ENCODE measurements around the gene NAT8L.

Gene NAT8L

DNA sequence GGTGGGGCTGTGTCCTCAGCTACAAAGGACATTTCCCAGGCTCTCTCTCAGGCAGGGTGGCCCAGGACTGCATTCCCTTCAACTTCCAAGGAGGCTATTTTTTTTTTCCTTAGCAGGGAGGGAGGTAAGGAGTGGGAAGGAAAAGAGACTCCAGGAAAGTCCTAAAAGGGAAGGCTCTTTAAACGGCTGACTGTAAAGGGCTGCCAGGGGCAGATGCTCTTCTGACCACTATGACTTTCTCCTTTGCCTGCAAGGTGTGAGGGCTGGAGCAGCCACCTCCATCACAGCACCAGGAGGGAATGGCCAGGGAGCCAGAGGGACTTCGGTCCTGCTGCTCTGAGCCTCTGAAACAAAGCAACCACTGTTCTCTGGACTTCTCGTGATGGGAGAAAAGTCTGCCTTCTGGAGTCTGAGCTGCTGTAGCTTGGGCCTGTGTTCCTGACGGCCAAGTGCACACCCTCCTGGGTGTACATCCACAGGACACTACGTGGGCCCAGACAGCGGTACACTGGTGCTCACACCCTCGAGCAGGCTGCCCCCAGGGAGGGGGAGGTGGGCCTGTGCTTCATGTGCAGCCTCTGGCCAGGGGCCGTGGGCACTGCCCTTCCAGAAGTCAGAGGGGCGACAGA is 17.9 kb downstream of the NAT8L start:
- no peak for DNase-seq

DNA sequence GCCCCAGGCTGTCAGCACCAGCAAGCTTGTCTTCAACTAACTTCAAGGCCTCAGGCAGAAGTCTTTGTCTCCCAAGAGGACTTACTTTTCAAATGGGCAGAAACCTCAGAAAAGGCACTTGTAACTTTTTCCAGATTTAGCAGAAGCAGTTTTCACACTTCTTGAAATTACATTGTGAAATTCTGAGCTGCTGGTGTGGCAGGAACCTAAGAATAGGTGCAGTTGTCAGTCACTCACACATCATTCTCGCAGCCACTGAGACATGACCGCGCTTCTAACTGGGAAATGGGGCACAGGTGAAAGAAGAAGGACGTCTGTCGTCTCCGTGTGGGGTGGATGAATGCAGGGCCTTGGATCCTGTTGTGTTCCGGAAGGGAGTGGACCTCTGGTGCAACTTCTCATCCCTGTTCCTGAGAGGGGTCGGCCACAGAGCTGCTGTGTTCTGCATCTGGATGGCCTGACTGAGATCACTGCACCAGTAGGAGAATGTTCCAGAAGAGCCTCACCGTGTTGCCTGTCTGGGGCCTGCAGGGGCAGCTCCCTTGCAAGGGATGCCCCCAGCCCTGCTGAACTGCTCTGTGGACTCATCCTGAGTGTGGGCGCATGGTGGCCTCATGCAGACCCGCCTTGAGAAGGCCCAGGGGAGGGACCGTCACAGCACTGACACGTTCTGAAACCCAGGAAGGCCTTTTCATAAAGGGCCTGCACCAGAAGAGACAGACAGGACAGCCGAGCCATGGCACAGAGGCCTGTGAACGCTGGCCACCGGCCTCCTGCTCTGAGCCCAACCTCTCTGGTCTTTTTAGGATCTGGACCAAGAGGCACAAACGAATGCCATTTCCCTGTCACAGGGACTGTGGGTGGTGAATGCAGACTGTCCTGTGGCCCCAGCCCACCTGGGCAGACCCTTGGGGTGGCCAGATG is 18.7 kb downstream of the NAT8L start:
- no peak for DNase-seq

DNA sequence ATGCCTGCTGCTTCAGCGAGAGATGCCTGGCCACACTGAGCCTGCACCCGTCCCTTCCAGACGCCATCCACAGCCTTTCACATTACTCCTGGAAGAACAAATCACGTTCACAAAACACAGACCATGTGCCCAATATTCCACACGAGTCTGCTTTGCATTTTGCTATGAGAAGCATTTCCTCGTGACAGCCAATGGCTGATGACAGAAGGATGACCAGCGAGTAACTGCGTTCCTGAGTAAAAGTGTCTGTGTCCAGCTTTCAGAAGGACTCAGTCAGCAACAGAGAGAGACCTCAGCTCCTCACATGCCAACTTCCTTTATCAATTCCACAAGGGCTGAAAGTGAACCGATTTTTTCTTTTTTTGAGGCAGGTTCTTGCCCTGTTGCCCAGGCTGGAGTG is 19.5 kb downstream of the NAT8L start:
- DNase-seq = no peak

DNA sequence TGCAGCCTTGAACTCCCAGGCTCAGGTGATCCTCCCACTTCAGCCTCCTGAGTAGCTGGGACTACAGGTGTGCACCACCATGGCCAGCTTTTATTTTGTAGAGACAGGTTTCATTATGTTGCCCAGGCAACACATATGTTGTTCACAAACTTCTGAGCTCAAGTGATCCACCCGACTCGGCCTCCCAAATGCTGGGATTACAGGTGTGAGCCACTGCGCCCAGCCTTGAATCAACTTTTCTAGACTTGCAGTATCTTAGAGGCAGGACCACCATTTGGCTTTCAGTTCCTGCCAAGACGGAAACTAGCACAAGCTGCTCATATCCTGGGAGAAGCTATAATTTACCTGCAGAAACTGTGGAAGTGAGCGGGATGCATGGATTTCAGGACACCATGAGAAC is 19.9 kb downstream of the NAT8L start:
- no peak for DNase-seq

DNA sequence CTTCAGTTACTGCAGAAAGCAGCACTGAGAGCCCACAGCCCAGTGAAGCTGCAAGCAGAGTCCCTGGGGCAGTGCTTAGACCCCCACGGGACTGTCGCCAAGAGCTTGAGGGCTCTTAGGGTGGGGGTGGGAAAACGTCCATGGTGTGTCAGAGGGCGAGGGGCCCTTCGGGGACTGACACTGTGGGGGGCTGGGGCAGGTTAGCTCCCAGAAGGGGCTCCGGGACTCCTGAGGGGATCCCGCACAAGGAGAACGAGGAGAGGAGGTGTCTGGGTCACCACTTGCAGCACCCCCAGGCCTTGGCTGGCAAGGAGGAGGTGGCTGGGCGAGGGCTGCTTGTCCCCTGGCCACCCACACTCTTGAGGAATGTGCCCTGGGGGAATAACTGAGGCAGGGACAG is 20.8 kb downstream of the NAT8L start:
- no peak for DNase-seq

DNA sequence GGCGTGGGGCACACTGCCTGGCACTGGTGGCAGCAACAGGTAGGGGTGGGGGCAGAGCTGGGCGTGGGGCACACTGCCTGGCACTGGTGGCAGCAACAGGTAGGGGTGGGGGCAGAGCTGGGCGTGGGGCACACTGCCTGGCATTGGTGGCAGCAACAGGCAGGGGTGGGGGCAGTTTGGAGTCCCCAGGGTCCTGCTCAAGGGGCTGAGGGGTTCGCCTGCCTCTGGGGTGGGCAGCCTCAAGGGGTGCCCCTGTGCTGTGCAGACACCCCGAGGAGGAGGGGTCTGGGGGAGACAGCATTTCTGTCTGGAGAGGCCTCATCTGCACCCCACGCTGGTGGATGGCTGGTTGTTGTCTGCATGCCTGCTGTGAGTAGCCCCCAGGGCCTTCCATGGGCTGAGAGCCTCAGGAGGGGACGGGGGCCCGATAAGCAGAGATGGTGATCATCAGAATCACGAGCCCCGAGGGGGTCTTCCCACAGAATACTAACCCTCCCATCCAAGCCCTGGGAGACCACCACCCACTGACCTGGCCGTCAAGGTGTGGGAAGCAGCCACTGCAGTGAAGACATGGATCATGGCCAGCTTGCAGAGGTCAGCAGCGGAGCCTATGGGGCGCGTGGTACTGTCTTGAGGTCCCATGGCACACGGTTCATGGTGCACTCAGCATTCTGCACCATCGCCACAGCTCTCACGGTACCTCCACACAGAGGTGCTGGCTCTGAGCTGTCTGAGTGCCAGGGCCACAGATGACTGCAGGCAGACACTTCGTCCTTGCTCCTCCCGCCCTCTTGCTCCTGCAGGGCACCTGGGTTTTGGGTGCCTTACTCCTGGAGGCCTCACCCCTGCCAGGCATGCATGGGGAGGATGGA is 21.5 kb downstream of the NAT8L start:
- DNase-seq = no peak

DNA sequence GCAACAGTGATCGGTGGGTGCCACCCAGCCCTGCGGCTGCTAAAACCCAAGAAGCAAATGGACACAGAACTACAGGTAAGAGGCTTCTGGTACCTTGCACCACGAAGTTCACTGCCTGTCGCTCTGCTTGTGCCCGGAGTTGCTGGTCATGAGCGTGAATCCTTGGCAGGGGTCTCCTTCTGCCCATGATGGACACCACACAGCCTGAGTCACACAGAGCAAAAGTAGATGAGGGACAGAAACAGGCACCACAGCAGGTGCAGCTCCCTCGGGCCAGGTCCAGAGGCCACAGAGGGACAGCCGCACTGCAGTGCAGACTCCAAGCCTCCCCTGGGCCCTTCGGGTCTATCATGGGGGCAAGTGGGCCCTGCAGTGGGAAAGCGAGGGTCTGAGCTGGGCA is 22.4 kb downstream of the NAT8L start:
- no peak for DNase-seq

DNA sequence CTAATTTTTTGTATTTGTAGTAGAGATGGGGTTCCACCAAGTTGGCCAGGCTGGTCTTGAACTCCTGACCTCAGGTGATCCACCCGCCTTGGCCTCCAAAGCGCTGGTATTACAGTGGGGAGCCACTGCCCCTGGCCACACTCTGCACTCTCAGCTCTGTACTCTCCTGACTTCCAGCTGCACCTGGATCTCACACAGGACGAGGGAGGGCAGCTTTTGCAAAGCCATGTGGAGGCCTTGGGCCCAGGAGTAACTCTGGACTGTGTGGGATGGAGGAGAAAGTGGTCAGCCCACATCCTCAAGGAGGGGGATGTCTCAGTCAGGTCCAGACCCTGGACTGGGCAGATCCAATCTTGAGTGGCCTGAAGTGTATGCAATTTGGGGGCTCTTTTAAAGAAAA is 23.0 kb downstream of the NAT8L start:
- DNase-seq = no peak

DNA sequence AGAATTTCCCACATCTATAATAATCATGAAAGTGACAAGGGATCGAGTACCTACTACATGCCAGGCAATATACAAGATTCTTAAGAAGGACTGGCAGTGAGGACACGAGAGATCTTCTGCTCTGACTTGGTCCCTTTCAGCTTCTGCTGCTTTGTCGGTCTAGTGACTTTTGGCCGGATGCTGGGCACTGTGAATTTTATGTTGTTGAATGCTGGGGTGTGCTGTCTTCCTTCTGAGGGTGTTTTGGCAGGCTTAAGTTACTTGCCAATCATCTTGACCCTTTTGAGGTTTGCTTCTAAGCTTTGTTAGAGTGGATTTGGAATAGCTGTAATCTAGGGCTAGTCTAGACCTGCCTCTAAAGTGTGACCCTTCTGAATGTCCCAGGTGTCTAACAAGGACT is 23.5 kb downstream of the NAT8L start:
- DNase-seq = no peak

DNA sequence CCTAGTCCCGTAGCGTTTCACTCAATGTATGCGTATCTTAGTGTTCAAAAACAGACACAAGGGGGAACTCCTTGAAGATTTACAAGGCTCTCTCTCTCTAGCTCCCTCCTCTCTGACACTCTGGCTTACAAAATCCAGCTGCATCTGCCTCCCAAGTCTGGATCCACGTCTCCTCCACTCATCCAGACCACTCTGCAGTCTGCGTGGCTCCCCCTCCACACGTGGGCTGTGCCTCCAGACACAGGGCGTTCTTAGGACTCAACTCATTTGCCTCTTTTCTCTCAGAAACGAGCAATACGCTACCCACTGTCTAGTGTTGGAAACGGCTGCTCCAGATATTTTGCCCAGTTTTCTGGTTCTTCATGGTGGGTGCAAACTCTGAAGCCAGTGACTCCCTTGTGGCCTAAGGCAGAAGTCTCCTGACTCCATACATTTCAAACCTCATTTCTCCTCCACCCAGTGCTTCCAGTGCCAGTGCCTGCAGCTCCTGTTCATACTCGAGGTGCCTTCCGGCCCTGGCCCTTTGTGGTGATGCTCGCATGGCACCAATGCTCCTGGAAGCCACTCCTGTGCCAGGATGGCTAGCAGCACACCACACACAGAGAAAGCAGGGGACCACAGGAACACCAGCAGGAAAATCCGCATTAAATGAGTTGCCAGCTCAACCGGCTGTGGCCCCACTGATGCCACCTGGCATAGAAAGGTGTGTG is 24.1 kb downstream of the NAT8L start:
- DNase-seq = no peak

DNA sequence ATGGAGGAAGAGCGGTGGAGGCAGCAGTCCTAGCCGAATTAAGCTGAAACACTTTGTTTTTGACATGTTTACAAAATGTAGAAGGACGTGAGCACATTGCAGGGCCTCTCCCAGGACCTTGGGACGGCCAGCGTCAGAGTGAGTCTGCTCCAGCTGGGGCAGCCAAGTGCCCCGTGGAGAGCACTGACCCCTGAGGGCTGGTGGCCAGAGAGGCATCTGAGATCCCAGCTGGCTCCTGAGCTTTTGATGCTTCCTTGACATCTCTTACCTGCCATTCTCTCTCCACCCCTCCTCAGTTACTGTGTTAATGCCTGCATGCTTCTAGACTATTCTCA is 24.7 kb downstream of the NAT8L start:
- DNase-seq = no peak

DNA sequence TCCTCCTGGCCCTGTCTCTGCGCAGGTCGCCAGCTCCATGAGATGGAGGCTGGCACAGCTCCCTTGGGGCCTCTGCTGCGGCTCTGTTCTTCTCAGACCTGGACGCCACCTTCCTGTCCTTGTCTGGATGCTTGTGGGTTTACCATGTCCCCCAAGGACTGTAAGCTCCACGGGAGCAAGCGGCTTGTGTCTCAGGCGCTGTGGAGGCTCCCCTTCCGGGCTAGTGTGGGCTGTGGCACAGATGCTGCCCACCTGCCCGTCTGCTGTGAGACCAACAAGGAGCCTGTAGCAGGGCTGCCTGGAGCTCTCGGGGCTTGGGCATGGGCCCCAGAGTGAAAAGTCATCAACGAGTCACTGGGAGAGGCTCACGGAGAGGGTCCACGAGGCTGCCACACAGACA is 25.2 kb downstream of the NAT8L start:
- no peak for DNase-seq

DNA sequence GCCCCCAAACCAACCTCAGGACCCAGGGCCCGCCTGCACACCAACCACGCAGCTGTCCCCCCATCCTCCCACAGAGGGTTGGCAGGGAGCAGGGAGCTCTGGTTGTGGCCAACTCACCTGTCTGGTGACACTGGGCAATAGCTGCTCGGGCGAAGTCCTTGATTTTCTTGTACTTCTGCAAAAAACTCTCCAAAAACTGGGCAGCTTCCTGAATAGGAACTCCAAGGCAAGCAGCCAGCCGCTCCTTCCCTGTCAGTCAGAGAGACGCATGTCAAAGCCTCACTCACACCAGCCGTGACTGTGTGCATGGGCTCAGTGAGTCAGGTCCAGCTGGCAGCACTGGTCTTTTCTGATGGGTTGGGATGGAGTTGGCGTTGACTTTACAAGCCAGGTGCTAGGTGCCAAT is 26.4 kb downstream of the NAT8L start:
- no peak for DNase-seq

DNA sequence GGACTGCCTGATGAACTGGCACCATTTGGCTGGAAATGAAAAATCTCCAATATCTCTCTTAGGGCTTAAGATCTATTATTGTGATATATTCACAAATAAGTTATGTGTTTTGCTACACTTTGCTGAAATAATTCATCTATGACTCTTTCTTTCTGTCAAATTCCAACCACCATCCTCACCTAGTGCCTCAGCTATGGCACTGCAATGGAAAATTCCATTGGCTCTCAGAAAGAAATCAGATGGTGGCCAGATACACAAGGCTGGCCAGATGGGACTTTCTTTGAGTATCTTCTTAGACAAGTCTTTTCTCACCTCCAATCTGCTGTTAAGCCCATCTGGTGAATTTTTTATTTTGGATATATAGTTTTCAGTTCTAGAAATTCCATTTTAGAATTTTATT is 28.0 kb downstream of the NAT8L start:
- DNase-seq = no peak

DNA sequence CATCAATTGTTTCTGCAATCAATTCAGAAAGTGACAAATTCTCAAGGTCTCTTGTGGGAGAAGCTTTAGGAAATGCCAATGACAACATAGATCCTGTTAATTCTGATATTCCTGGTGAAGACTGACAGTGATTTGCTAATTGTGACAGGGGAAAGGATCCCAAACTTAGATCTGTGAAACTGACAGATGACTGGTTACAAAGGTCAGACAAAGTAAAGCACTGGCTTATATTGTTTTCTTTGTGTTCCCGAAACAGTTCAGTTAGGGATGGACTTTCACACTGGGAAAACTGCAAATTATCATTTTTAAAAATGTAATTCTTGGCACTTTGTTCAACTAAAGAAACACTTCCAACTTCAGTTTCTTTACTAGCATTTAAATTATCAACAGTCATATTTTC is 30.1 kb downstream of the NAT8L start:
- DNase-seq = no peak

DNA sequence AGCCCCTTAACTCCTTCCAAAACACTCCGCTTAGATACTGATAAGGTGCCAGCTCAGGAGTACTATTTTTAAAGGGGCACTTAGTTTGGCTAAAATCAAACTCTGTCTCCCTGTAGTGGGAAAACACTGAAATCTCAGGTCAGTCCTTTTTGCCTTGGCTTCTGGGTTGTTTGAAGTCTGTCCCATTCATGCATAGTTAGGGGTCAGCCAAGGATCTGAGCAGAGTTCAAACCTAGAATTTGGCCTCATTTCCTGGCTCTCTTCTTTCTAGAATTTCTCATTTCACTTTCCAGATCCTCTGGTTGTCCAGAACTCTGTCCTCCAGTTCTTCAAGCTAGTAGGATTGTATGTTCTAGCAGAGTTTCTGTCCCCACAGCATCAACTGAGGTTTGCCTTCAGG is 31.5 kb downstream of the NAT8L start:
- DNase-seq = no peak

DNA sequence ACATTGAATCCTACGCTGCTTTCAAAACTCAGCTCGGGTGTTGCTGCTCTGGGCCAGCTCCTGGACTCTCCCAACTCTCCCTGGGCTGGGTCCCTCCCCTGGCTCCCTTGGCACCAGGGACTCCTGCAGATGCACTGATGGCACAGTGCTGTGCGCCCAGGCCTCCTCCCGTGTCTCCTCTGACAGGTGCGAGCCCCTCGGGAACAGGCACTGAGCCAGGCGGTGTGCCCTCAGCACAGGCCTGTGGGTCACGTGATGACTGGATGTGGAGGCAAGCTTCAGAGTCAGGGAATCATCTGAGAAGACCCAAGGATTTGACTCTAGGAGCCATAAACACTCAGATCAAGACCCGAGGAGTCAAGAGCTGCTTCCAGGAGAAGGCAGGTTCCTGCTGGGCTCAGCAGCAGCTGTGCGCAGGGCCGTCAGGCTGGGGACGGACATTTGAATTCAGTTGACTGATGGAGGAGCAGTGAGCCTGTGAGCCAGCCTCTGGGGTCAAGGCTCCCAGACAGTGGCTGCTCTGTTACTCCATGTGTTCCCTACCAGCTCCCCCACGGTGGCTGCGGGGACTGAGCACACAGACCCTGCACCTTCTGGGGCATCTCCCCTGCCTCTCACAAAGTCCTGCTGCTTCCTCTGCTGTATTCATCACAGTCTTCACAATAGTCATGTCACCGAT is 33.0 kb downstream of the NAT8L start:
- no peak for DNase-seq

DNA sequence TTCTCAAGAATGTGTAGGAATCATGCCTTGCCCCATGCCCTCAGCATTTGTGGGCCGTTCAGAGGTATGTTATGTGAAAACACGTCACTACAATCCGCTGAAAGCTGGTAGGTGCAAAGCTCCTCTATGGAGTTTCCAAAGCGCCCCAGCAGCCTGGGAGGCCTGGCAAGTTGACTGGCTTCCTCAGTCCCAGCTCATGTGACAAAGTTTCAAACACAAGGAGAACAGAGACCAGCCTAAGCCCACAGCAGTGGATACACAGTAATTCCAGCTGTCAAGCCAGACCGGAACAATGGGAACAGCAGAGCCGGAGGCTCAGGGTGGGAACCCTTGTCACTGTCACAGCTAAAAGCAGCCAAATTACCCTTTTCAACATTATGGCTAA is 33.5 kb downstream of the NAT8L start:
- no peak for DNase-seq

DNA sequence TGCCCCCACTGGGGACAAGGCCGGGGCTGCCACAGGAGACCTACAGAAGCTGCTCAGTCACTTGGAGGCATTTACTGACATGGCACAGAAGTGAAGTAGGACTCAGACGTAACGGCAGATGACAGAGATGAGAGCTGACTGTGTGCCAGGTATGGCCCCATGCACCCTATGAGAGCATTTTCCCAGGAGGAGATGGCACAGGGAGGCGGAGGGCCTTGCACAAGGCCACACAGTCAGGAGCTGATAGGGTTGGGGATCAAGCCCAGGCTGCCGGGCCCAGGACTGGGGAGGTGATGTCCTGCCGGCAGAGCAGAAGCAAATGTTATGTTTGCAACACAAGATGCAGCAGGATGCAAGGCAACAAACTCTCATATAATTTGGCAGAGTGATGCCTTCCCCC is 34.1 kb downstream of the NAT8L start:
- no peak for DNase-seq

DNA sequence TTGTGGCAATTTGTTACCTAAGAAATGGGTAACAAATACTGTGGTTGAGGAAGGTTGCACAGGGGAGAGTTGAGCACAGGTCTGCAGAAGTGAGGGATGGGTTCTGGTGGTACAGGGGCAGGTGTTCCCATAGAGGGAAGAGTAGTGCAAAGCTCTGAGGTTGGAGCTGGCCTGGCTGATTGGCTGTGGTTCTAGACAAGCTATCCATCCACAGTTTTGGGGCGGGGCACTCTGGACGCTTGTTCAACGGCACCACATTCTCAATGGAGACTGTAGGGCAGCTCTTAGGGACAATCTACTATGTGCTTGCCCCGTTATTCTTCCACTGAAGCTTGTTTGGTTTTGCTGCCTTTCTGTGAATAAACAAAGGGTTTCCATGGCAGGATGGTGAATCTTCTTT is 35.4 kb downstream of the NAT8L start:
- DNase-seq = no peak

DNA sequence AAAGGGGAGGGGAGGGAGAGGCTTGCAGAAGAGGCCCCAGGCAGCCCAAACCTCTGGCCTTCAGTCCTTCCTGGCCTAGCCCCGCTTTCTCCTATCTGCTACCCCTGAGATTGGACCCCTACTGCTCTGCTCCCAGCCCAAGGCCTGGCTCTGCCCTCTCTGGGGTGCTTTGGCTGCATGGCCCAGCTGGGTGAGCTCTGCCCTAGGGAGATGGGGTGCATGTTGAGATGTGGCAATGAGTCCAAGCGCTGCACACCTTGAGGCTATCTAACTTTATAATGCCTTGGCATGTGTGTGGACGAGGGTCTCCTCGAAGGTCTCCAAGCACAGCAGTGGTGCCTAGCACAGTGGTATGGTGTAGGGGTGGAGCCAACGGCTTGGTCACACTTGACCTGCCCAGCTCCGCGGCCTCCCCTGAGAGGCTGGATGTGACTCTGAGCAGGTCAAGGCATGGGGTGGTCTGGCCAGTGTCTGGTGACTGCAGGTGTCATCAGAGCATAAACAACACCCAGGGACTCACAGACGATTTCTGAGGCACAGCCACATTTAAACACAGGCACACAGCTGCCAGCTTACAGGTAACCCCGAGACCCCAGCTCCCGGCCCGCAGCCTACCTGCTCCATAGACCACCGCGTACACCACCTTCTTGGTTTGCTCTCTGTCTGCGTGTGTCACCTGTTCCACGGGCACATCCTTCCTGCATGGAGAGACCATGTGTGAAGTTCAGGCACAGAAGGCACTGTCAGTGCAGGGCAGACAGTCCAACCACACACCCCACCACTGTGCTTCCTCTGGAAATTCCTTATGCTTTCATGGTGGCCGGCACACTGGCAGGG is 36.3 kb downstream of the NAT8L start:
- DNase-seq = no peak

Data from NCI-H524 treated with DMSO at 0.1 percent for 48 hours (cell line).